Uterus (tissue), 2 donors: ENCODE results near the gene BIRC7.

Source experiments
- CTCF ChIP-seq, 4 experiments: fragments of 200-600 bp in 2 of 4; fragments of 450-650 bp in 2 of 4; sonication (generic) in 2 of 4; IDR thresholded peaks; one replicate each; pipeline ENCODE4 v1.5.1; 2016 to 2019; ENCODE audit warnings: antibody characterized with exemption in 4 of 4, mild to moderate bottlenecking in 2 of 4, moderate library complexity in 1 of 4
- POLR2A ChIP-seq, 2 donors: fragments of 450-650 bp; IDR thresholded peaks; one replicate each; pipeline ENCODE4 v1.6.1; 2016; ENCODE audit warnings: antibody characterized with exemption in 2 of 2, mild to moderate bottlenecking in 1 of 2, moderate library complexity in 1 of 2

- no peak for TF ChIP-seq CTCF (IDR thresholded peaks at IDR 0.05)
- no peak for TF ChIP-seq POLR2A (IDR thresholded peaks at IDR 0.05)
Observed at GRCh38 chr20:63186084-63186483, 49.6 kb upstream of the BIRC7 start.
